Aorta (tissue), 5 donors: Measurements from ENCODE around the gene ATP6V1B1. TPM values are rescaled to one million over a fixed set of nuclear protein-coding genes. Genes with fewer than 3 reads are reported as not detected.

Experiments
- ATAC-seq: fragments of 200-7000 bp; cut with Tn5 transposase; one replicate; pipeline ENCODE4 v1.9.1; 2022; ENCODE audit warnings: moderate library complexity; ENCODE audit not compliant: low FRiP score
- DNase-seq, 2 donors: peaks; one replicate each; pipeline ENCODE4 v3.0.0-alpha.2; 2020
- H3K27ac ChIP-seq, 2 donors: one replicate each; pipeline ENCODE4 v1.5.1; 2013; ENCODE audit warnings: low read length in 2 of 2, mild to moderate bottlenecking in 2 of 2, moderate library complexity in 2 of 2, control low read depth in 1 of 2, inconsistent platforms in 1 of 2, low read depth in 1 of 2
- H3K27me3 ChIP-seq, 2 donors: one replicate each; pipeline ENCODE4 v1.6.1; 2013; ENCODE audit warnings: control low read depth in 1 of 2, low read length in 1 of 2, mild to moderate bottlenecking in 1 of 2, moderate library complexity in 1 of 2; ENCODE audit not compliant: insufficient read depth in 2 of 2, control insufficient read depth in 1 of 2
- H3K36me3 ChIP-seq, 2 donors: one replicate each; pipeline ENCODE4 v1.6.1; 2013; ENCODE audit warnings: control low read depth in 1 of 2, low read length in 1 of 2, mild to moderate bottlenecking in 1 of 2; ENCODE audit not compliant: insufficient read depth in 2 of 2, control insufficient read depth in 1 of 2
- H3K4me1 ChIP-seq, 2 donors: one replicate each; pipeline ENCODE4 v1.6.1; 2013; ENCODE audit warnings: low read length in 2 of 2, control low read depth in 1 of 2, mild to moderate bottlenecking in 1 of 2, moderate library complexity in 1 of 2; ENCODE audit not compliant: insufficient read depth in 2 of 2, control insufficient read depth in 1 of 2
- H3K4me3 ChIP-seq, 2 donors: one replicate each; pipeline ENCODE4 v1.5.1; 2013; ENCODE audit warnings: low read length in 2 of 2, control low read depth in 1 of 2, mild to moderate bottlenecking in 1 of 2
- H3K9me3 ChIP-seq: one replicate; pipeline ENCODE4 v1.6.1; 2013; ENCODE audit warnings: mild to moderate bottlenecking, low read length; ENCODE audit not compliant: control insufficient read depth
- WGBS, 2 donors: extraction: QIAGEN DNeasy Blood & Tissue Kit; methylation state at CpG; one replicate each; pipeline ENCODE4 v1.1.7; 2013; 5-methylcytosine and 5-hydroxymethylcytosine counted together
- intact Hi-C, 2 donors: fragments of 100-400 bp; cut with DNase I; formaldehyde crosslinking; loops; one replicate each; pipeline versions ENCODE4 v1.14.2 to v1.15.0; 2022
- polyA plus RNA-seq, 2 donors: library from polyadenylated mRNA; stranded (reverse); fragments of 200-250 nt; gene quantifications; one replicate each; pipeline ENCODE4 v1.2.3, GENCODE V29; 2013
- total RNA-seq, 2 donors: library from RNA; stranded (reverse); fragmentation: NEBNext Ultra II Directional; extraction: Animal tissue kit (Norgen Biotek cat#: 25700); gene quantifications; one replicate each; pipeline ENCODE4 v1.2.1, GENCODE V29; 2021
- donor health status: healthy with polysubstance abuse.
- donor health status: Bipolar disorder and iron deficiency.
- donor health status: DM: no; HTN: no; CAD: no.
- donor health status: DM: no; HTN: no; CAD: no.
- donor health status: DM: yes; HTN: yes; CAD: no.

The ATP6V1B1 gene
- total and polyA plus RNA-seq, 4 donors, result 1.8 to 6.4 (median 3.1) TPM; not detected in 1

GRCh38 chr2:71000780-71001591 is 65.3 kb downstream of the ATP6V1B1 start:
- H3K9me3 ChIP-seq, result no peaks in the 10 kb centered on the region
- H3K4me1 ChIP-seq, result no peaks in the 10 kb centered on the region
- 25 to 26% methylated on average over 21 of the region's 21 CpGs for WGBS, 2 donors
- intact Hi-C loops, result loop anchor here (2.0 to 5.0 kb wide), 2 partner anchors 36 to 39 kb away; no protein-coding TSS in a partner anchor
- no peak overlapping the region for H3K27ac ChIP-seq
- no peaks in the 10 kb centered on the region for H3K36me3 ChIP-seq
- H3K4me3 ChIP-seq, result no peak overlapping the region
- DNase-seq (peak; percentile 82 to 91), ATAC-seq (peak; percentile 88)
- no peaks in the 10 kb centered on the region for H3K27me3 ChIP-seq

- no peaks in the 10 kb centered on the region for H3K9me3 ChIP-seq
- ATAC-seq, result no peak
- no peak overlapping the region for H3K4me3 ChIP-seq
- H3K27ac ChIP-seq, result no peak overlapping the region
- H3K27me3 ChIP-seq, result no peaks in the 10 kb centered on the region
- intact Hi-C loops, result loop anchor here (2.0 to 5.0 kb wide), 2 partner anchors 37 to 39 kb away; no protein-coding TSS in a partner anchor
- no peak for DNase-seq
- 81 to 84% methylated on average over 5 of the region's 5 CpGs for WGBS, 2 donors
- H3K4me1 ChIP-seq, result no peaks in the 10 kb centered on the region
- no peaks in the 10 kb centered on the region for H3K36me3 ChIP-seq
Measured at GRCh38 chr2:71001592-71001927, 65.9 kb downstream of the ATP6V1B1 start.

DNA sequence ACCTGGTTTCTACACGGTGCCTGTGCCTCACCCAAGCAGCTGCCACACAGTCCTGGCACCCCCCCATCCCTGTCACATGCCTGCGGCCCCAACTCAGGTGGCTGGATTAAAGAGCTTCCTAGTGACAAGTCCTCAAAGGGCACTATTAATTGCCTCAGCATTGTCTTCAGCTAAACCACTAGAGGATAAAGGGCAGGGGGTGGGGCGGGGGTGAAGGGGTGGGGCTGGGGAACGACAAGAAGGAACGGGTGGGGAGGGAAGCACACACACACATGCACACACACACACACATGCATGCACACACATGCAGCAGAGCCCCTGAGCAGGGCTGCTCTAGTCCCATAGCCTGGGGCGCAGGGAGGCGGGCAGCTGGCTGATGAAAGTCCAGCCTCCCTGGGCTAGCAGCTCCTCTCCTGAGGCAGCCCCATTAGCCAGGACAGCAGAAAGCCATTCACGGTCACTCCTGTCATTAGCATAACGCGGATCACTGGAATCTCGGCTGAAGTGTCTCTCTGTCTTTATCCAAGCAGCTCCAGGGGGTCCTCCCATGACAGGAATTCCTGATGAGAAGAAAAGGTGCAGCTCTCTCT is 66.4 kb downstream of the ATP6V1B1 start:
- WGBS, 2 donors, result 45% methylated on average over 9 to 11 of the region's 11 CpGs
- no peak for ATAC-seq
- intact Hi-C loops, result loop anchor here (2.0 to 5.0 kb wide), 2 partner anchors 37 to 40 kb away; no protein-coding TSS in a partner anchor
- no peak for DNase-seq
- Histone ChIP-seq H3K4me3 (no peak overlapping the region), H3K4me1 (no peaks in the 10 kb centered on the region), H3K9me3 (no peaks in the 10 kb centered on the region), H3K27ac (no peak overlapping the region), H3K36me3 (no peaks in the 10 kb centered on the region), H3K27me3 (no peaks in the 10 kb centered on the region)

- intact Hi-C loops, result loop anchor here in 1 of 2 donors (5.0 kb wide), 1 partner anchor 41 kb away; no protein-coding TSS in a partner anchor
Measured at GRCh38 chr2:71003396-71003795, 67.7 kb downstream of the ATP6V1B1 start.

DNA sequence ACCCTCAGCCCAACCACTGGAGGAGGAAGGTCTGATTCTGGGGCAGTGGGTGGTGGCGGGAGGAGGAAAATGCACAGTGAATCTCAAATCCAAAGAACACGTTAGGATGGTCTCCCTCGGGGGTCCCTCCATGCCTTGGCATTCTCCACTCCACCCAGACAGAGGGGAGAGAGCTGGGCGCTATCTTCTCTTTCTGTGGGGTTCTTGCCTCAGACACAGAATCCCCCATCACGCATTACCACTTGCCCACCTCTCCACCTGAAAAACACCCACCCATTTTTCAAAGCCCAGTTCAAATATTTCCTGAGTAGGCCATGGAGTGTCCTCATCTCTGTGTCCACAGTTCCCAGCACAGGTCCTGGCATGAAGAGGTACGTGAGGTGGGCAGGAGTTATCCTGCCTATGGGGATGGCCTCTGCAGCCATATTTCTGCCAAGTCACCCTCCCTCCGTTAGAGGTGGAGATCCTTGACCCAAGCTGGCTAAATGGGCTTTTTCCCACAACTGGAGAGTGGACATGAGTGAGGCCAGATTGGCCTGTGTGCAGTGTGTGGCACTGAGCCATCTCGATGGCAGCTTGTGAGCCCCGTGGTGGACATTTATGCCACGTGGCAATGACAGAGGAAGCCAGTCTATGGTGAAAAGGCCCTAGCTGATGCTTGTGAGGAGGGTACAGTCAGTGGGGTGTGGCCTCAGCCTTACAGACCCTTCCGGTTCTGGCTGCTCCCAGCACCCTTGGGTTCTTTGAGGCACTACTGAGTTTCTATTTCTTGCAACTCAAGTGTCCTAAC is 68.5 kb downstream of the ATP6V1B1 start:
- 80 to 81% methylated on average over 11 of the region's 11 CpGs for WGBS, 2 donors
- H3K27me3 ChIP-seq, result no peaks in the 10 kb centered on the region
- H3K36me3 ChIP-seq, result no peaks in the 10 kb centered on the region
- ATAC-seq (no peak), DNase-seq (no peak)
- intact Hi-C loops, result loop anchor here in 1 of 2 donors (5.0 kb wide), 1 partner anchor 42 kb away; no protein-coding TSS in a partner anchor
- no peak overlapping the region for H3K4me3 ChIP-seq
- H3K27ac ChIP-seq, result no peak overlapping the region
- no peaks in the 10 kb centered on the region for H3K4me1 ChIP-seq
- no peaks in the 10 kb centered on the region for H3K9me3 ChIP-seq

More at GRCh38 chr2:71003396-71003795, 67.7 kb downstream of the ATP6V1B1 start:
- ATAC-seq (no peak), DNase-seq (no peak)
- no peaks in the 10 kb centered on the region for H3K36me3 ChIP-seq
- 68 to 79% methylated on average over 6 of the region's 6 CpGs for WGBS, 2 donors
- no peaks in the 10 kb centered on the region for H3K9me3 ChIP-seq
- H3K27ac ChIP-seq, result no peak overlapping the region
- H3K27me3 ChIP-seq, result no peaks in the 10 kb centered on the region
- H3K4me3 ChIP-seq, result no peak overlapping the region
- no peaks in the 10 kb centered on the region for H3K4me1 ChIP-seq

GRCh38 chr2:71004857-71005256 is 69.2 kb downstream of the ATP6V1B1 start:
- H3K4me3 ChIP-seq, result no peak overlapping the region
- no peak for ATAC-seq
- no peak overlapping the region for H3K27ac ChIP-seq
- no peaks in the 10 kb centered on the region for H3K36me3 ChIP-seq
- intact Hi-C loops, result loop anchor here in 1 of 2 donors (5.0 kb wide), 1 partner anchor 43 kb away; no protein-coding TSS in a partner anchor
- WGBS, 2 donors, result 77 to 82% methylated on average over 6 of the region's 6 CpGs
- H3K9me3 ChIP-seq, result no peaks in the 10 kb centered on the region
- H3K4me1 ChIP-seq, result no peaks in the 10 kb centered on the region
- H3K27me3 ChIP-seq, result no peaks in the 10 kb centered on the region
- no peak for DNase-seq

GRCh38 chr2:71005271-71006202 is 69.8 kb downstream of the ATP6V1B1 start:
- no peaks in the 10 kb centered on the region for H3K27me3 ChIP-seq
- H3K4me1 ChIP-seq, result no peaks in the 10 kb centered on the region
- ATAC-seq (no peak), DNase-seq (no peak)
- intact Hi-C loops, result no loop called here
- H3K4me3 ChIP-seq, result no peak overlapping the region
- no peaks in the 10 kb centered on the region for H3K36me3 ChIP-seq
- WGBS, 2 donors, result 76 to 77% methylated on average over 10 of the region's 10 CpGs
- H3K27ac ChIP-seq, result no peak overlapping the region
- H3K9me3 ChIP-seq, result no peaks in the 10 kb centered on the region

DNA sequence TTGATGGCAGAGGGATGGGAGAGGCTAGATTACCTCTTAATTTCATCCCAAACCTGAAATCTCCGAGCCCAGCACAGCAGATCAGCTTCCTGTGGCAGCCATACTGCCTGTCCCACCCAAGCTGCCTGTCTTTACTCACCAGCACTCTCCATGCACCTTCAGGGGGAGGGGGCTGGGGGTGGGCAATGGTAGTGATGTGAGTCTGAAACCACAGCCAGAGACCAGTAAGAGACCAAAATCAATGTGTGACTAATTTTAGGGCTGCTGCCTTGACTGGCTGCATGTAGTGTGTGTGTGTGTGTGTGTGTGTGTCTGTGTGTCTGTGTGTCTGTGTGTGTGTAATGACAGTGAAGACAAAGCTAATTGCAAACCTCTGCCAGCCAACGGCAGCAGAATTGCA is 70.6 kb downstream of the ATP6V1B1 start:
- intact Hi-C loops, result no loop called here
- Histone ChIP-seq H3K9me3 (no peaks in the 10 kb centered on the region), H3K4me3 (no peak overlapping the region), H3K27me3 (no peaks in the 10 kb centered on the region), H3K4me1 (no peaks in the 10 kb centered on the region), H3K27ac (no peak overlapping the region), H3K36me3 (no peaks in the 10 kb centered on the region)
- 44 to 60% methylated on average over 2 of the region's 2 CpGs for WGBS, 2 donors
- DNase-seq (no peak), ATAC-seq (no peak)
